ENCODE results near the gene ZNF563. TPM values are rescaled to one million over a fixed set of nuclear protein-coding genes. Genes with fewer than 3 reads are reported as not detected.
"Not testable (repeated sequence)": the region's sequence is repeated elsewhere in the genome, so short reads cannot be mapped to it uniquely, and the experiment has no call there.

Gene ZNF563
- total and polyA plus RNA-seq, 2 donors: 3.5 to 8.4 TPM

DNA sequence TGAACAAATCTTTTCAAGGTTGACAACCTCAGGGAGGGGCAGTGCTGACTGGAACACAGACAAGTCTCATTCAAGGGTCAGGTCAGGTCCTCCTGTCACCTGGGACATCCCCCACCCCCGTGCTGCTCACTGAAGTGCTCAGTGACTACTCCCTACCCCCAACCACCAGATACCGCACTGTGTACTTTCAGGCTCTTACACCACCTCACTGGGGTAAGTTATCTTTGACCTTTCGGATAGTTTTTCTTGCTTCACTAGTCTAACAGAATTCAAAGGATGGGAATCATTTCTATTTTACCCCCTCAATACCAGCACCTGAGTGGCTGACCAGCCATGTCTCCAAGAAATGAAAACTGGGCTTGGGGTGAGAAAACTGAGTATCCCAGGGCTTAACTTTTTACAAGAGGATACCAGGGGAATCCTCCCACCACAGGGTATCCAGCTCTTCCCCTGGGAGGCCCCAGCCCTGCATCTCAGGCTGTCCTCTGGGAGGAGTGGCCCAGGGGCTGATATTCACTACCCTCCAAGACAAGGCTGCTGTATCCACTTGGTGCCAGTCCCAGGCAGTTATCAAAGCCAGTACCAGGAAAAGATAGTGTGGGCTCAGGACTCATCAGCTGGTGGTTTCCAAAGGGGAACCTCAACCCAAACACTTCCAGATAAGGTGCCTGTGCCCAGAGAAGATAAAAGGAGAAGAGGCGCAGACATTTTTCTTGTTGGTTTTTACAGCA lies 2.1 kb downstream of the ZNF563 start:
- Histone ChIP-seq H3K4me1 (ENCODE audit: insufficient read depth) (no peaks in the 10 kb centered on the region), H3K27ac (ENCODE audit: low read depth) (no peak overlapping the region), H3K4me3 (ENCODE audit: low read depth, low read length) (no peak overlapping the region), H3K36me3 (ENCODE audit: insufficient read depth) (no peaks in the 10 kb centered on the region)
- 76% methylated on average over 4 of the region's 4 CpGs for WGBS
- no peak for DNase-seq (ENCODE audit: extremely low spot score)

DNA sequence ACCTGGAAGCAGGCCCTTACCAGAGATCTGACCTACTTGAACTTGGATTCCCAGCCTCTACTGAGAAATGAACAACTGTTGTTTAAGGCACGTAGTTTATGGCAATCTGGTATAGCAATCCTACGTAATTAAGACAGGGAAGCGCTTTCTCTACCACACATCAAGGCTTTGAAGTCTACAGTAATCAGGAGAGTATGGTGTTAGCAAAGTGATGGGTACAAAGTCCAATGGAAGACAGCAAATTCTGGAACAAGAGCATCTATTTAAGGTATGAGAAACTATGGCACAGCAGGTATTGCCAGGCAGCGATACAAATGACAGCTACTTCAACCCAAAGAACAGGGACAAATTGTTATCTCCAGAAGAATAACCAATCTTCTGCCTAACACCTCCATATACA lies 3.1 kb downstream of the ZNF563 start:
- WGBS: 99% methylated on average over 4 of the region's 4 CpGs
- no peaks in the 10 kb centered on the region for H3K36me3 ChIP-seq (ENCODE audit: insufficient read depth)
- no peak for DNase-seq (ENCODE audit: extremely low spot score)
- no peaks in the 10 kb centered on the region for H3K4me1 ChIP-seq (ENCODE audit: insufficient read depth)
- no peak overlapping the region for H3K27ac ChIP-seq (ENCODE audit: low read depth)
- no peak overlapping the region for H3K4me3 ChIP-seq (ENCODE audit: low read depth, low read length)

DNA sequence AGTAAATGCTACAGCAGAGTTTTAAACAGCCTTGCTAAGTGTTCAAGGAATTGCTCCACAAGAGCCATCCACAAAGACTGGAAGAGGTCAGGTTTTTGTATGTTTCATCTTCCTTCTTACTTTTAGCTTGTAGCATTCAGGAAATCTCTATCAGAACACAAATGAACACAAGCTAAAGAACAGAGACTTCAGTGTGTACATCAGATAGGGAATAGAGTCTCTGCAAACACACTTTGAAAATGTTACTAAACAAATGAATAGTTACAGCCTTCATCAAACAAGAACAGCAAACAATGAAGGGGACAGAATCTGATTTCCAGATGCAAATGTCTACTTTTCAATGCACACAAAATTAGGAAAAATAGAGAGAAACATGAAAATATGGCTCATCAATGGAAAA lies 7.7 kb downstream of the ZNF563 start:
- H3K36me3 ChIP-seq (ENCODE audit: insufficient read depth): peaks cover 3% of the 10 kb centered on the region
- H3K4me1 ChIP-seq (ENCODE audit: insufficient read depth): no peaks in the 10 kb centered on the region
- H3K27ac ChIP-seq (ENCODE audit: low read depth): no peak overlapping the region
- DNase-seq (ENCODE audit: extremely low spot score): no peak
- no peak overlapping the region for H3K4me3 ChIP-seq (ENCODE audit: low read depth, low read length)

DNA sequence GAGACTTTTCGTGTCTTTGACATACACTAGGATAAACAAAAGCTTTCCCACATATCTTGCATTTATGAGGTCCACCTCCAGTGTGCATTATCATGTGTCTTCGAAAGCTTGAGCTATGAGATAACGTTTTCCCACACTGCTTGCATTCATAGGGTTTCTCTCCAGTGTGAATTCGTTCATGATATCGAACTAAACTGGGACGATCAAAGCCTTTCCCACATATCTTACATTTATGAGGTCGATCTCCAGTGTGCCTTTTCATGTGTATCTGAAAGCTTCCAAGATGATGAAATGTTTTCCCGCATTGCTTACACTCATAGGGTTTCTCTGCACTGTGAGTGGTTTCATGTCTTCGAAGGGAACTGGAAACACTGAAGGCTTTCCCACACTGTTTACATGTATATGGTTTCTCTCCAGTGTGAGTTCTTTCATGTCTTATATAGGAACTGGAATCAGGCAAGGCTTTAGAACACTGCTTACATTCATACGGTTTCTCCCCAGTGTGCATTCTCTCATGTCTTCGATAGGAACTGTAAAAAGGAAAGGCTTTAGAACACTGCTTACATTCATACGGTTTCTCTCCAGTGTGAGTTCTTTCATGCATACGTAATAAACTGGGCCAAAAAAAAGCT lies 14.5 kb downstream of the ZNF563 start:
- WGBS: 94% methylated on average over 13 of the region's 13 CpGs

GRCh38 chr19:12314553-12314952 lies 18.9 kb downstream of the ZNF563 start:
- peaks cover 2% of the 10 kb centered on the region for H3K36me3 ChIP-seq (ENCODE audit: insufficient read depth)
- DNase-seq (ENCODE audit: extremely low spot score): no peak
- no peaks in the 10 kb centered on the region for H3K4me1 ChIP-seq (ENCODE audit: insufficient read depth)
- H3K27ac ChIP-seq (ENCODE audit: low read depth): no peak overlapping the region
- no peak overlapping the region for H3K4me3 ChIP-seq (ENCODE audit: low read depth, low read length)
- 72% methylated on average over 7 of the region's 7 CpGs for WGBS

More for the DNA sequence above, 14.5 kb downstream of the ZNF563 start:
- Histone ChIP-seq H3K4me1 (ENCODE audit: insufficient read depth) (no peaks in the 10 kb centered on the region), H3K4me3 (ENCODE audit: low read depth, low read length) (no peak overlapping the region), H3K36me3 (ENCODE audit: insufficient read depth) (peaks cover 6% of the 10 kb centered on the region), H3K27ac (ENCODE audit: low read depth) (no peak overlapping the region)
- no peak for DNase-seq (ENCODE audit: extremely low spot score)

DNA sequence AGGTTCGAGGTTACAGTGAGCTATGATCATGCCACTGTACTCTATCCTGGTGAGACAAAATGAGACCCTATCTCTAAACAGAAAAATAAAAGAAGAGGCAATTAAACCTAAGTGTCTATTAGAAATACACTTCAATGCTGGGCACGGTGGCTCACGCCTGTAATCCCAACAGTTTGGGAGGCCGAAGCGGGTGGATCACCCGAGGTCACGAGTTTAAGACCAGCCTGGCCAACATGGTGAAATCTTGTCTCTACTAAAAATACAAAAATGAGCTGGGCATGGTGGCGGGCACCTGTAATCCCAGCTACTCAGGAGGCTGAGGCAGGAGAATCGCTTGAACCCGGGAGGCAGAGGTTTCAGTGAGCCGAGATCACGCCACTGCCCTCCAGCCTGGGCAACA lies 24.5 kb downstream of the ZNF563 start:
- DNase-seq (ENCODE audit: extremely low spot score); H3K4me1 ChIP-seq (ENCODE audit: insufficient read depth); H3K27ac ChIP-seq (ENCODE audit: low read depth); H3K36me3 ChIP-seq (ENCODE audit: insufficient read depth); H3K4me3 ChIP-seq (ENCODE audit: low read depth, low read length): not testable (repeated sequence)
- 95% methylated on average over 12 of the region's 12 CpGs for WGBS

- Histone ChIP-seq H3K4me1 (ENCODE audit: insufficient read depth) (peaks cover 2% of the 10 kb centered on the region), H3K4me3 (ENCODE audit: low read depth, low read length) (peak overlapping the region; percentile 81), H3K36me3 (ENCODE audit: insufficient read depth) (no peaks in the 10 kb centered on the region), H3K27ac (ENCODE audit: low read depth) (no peak overlapping the region)
- 38% methylated on average over 11 of the region's 11 CpGs for WGBS
- no peak for DNase-seq (ENCODE audit: extremely low spot score)
Observed at GRCh38 chr19:12295191-12295590, 38.2 kb downstream of the ZNF563 start.

GRCh38 chr19:12294249-12295158 lies 38.9 kb downstream of the ZNF563 start, which contains the start of gene ZNF44:
Gene ZNF44 (minus strand): TSS chr19:12294883. CDS start chr19:12294694, 189 bp downstream.
- Histone ChIP-seq H3K4me1 (ENCODE audit: insufficient read depth) (peaks cover 2% of the 10 kb centered on the region), H3K27ac (ENCODE audit: low read depth) (peak within 1 kb of the TSS; percentile 96), H3K36me3 (ENCODE audit: insufficient read depth) (no peaks in the 10 kb centered on the region), H3K4me3 (ENCODE audit: low read depth, low read length) (peak within 1 kb of the TSS; percentile 81)
- DNase-seq (ENCODE audit: extremely low spot score): peak; percentile 95
- under 1% methylated on average over 66 of the region's 66 CpGs for WGBS

GRCh38 chr19:12293777-12294248 lies 39.6 kb downstream of the ZNF563 start:
- WGBS: under 1% methylated on average over 18 of the region's 18 CpGs
- Histone ChIP-seq H3K4me3 (ENCODE audit: low read depth, low read length) (peak overlapping the region; percentile 81), H3K36me3 (ENCODE audit: insufficient read depth) (no peaks in the 10 kb centered on the region), H3K27ac (ENCODE audit: low read depth) (peak overlapping the region; percentile 96), H3K4me1 (ENCODE audit: insufficient read depth) (peaks cover 2% of the 10 kb centered on the region)
- peak; percentile 25 for DNase-seq (ENCODE audit: extremely low spot score)

DNA sequence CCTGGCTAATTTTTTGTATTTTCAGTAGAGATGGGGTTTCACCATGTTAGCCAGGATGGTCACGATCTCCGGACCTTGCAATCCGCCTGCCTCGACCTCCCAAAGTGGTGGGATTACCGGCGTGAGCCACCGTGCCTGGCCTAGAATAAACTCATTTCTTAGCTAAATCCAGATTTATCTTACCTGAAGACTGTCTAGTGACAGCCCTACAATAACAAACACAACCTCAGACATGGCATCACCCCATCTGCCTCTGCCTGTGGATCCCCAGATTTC lies 43.7 kb downstream of the ZNF563 start:
- Histone ChIP-seq H3K4me1 (ENCODE audit: insufficient read depth) (peaks cover 2% of the 10 kb centered on the region), H3K36me3 (ENCODE audit: insufficient read depth) (peaks cover 2% of the 10 kb centered on the region), H3K4me3 (ENCODE audit: low read depth, low read length) (no peak overlapping the region), H3K27ac (ENCODE audit: low read depth) (peak overlapping the region; percentile 32)
- no peak for DNase-seq (ENCODE audit: extremely low spot score)
- WGBS: 96% methylated on average over 7 of the region's 7 CpGs

GRCh38 chr19:12287958-12288500 lies 45.4 kb downstream of the ZNF563 start:
- no peak overlapping the region for H3K4me3 ChIP-seq (ENCODE audit: low read depth, low read length)
- peaks cover 4% of the 10 kb centered on the region for H3K36me3 ChIP-seq (ENCODE audit: insufficient read depth)
- DNase-seq (ENCODE audit: extremely low spot score): no peak
- H3K4me1 ChIP-seq (ENCODE audit: insufficient read depth): peaks cover 2% of the 10 kb centered on the region
- H3K27ac ChIP-seq (ENCODE audit: low read depth): no peak overlapping the region
- 48% methylated on average over 1 of the region's 1 CpG for WGBS

GRCh38 chr19:12284631-12285030 lies 48.8 kb downstream of the ZNF563 start:
- no peak for DNase-seq (ENCODE audit: extremely low spot score)
- H3K4me1 ChIP-seq (ENCODE audit: insufficient read depth): no peaks in the 10 kb centered on the region

GRCh38 chr19:12284226-12284625 lies 49.2 kb downstream of the ZNF563 start:
- no peak overlapping the region for H3K27ac ChIP-seq (ENCODE audit: low read depth)
- H3K4me3 ChIP-seq (ENCODE audit: low read depth, low read length): no peak overlapping the region
- no peaks in the 10 kb centered on the region for H3K4me1 ChIP-seq (ENCODE audit: insufficient read depth)
- 98% methylated on average over 14 of the region's 14 CpGs for WGBS
- DNase-seq (ENCODE audit: extremely low spot score): no peak
- H3K36me3 ChIP-seq (ENCODE audit: insufficient read depth): peaks cover 4% of the 10 kb centered on the region

More at GRCh38 chr19:12284631-12285030, 48.8 kb downstream of the ZNF563 start:
- no peak overlapping the region for H3K4me3 ChIP-seq (ENCODE audit: low read depth, low read length)
- no peak overlapping the region for H3K27ac ChIP-seq (ENCODE audit: low read depth)
- H3K36me3 ChIP-seq (ENCODE audit: insufficient read depth): peaks cover 4% of the 10 kb centered on the region
- WGBS: 99% methylated on average over 18 of the region's 18 CpGs
